ENCODE data around the gene ACVR1. TPM values are rescaled to one million over a fixed set of nuclear protein-coding genes. Genes with fewer than 3 reads are reported as not detected.

The ACVR1 gene
- total and polyA plus RNA-seq, 2 of the 13 experiments (the other 11 are each of a cell fraction or from before 2014, with no cell fraction given), result 2.3 to 5.4 TPM

DNA sequence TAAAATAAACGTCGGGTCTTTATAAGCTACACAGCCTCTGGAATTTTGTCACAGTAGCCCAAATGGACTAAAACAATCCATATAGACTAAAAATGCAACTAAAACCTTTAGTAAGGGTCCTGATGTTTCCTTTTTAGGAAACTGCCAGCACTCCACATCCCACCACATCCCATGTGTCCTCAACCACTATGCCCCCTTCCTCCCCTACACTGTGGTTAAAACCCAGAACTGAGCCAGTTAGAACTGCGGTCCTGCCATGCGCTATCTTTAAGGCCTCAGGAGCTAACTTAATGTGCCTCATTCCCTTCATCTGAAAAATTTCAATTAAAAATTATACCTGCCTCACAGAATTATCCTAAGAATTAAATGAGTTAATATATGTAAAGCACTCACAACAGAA lies 41.1 kb downstream of the ACVR1 start:
- no peak for ATAC-seq
- in situ Hi-C loops (cut with HindIII; ENCODE audit: extremely low pct_ligation_motif_present, low pct_unique_long_range_greater_than_20kb) (no loop called here), intact Hi-C loops (cut with micrococcal nuclease; ENCODE audit: unreplicated experiment) (loop anchor here (5.0 kb wide), 1 partner anchor 53 kb away; no protein-coding TSS in a partner anchor)
- no peak for DNase-seq (ENCODE audit: low spot score)
- BruUV-seq (replicated peaks), result no TSS peak
- no peak overlapping the region for H3K9ac ChIP-seq (ENCODE audit: insufficient read depth, low read depth, low read length)
- ChIA-PET CTCF (ENCODE audit: low intra/inter-chr PET ratio, low total read pairs) (no interaction called here), POLR2A (no interaction called here)
- H3K9me3 ChIP-seq (ENCODE audit: low read length), result no peaks in the 10 kb centered on the region
- no peak for FAIRE-seq
- peaks cover 50% of the 10 kb centered on the region for H3K4me1 ChIP-seq (ENCODE audit: insufficient read depth, low read length)
- H3K36me3 ChIP-seq (replicated peaks in 1 of 2; ENCODE audit: control insufficient read depth in 1 of 2, insufficient read depth in 2 of 2, low read length in 2 of 2), result no peaks in the 10 kb centered on the region
- no peaks in the 10 kb centered on the region for H4K20me1 ChIP-seq (ENCODE audit: insufficient read depth, low read length)
- no peak overlapping the region for H3K4me3 ChIP-seq (replicated peaks in 1 of 3; ENCODE audit: insufficient read depth in 1 of 3, low read depth in 2 of 3, low read length in 3 of 3)
- WGBS (ENCODE audit: low lambda C conversion rate), result 98% methylated on average over 4 of the region's 4 CpGs
- H3K79me2 ChIP-seq (ENCODE audit: insufficient read depth, low read length), result no peaks in the 10 kb centered on the region
- H3K27me3 ChIP-seq (ENCODE audit: control insufficient read depth in 1 of 2, insufficient read depth in 2 of 2, low read length in 2 of 2), result no peaks in the 10 kb centered on the region
- TF ChIP-seq ATF2 (CRISPR knock-in tag; IDR thresholded peaks at IDR 0.05), result no peak
- no peak overlapping the region for H3K4me2 ChIP-seq (ENCODE audit: low read depth, low read length)
- no peak overlapping the region for H2AFZ ChIP-seq (ENCODE audit: low read length)
- H3K27ac ChIP-seq (ENCODE audit: extremely low read length, insufficient read depth, low read length), result no peak overlapping the region

GRCh38 chr2:157833721-157834120 lies 42.4 kb downstream of the ACVR1 start:
- H3K79me2 ChIP-seq (ENCODE audit: insufficient read depth, low read length), result no peaks in the 10 kb centered on the region
- no peak overlapping the region for H3K9ac ChIP-seq (ENCODE audit: insufficient read depth, low read depth, low read length)
- no peak overlapping the region for H2AFZ ChIP-seq (ENCODE audit: low read length)
- CTCF ChIA-PET (ENCODE audit: low intra/inter-chr PET ratio, low total read pairs), result no interaction called here
- FAIRE-seq (no peak), ATAC-seq (no peak), DNase-seq (ENCODE audit: low spot score) (no peak)
- no peaks in the 10 kb centered on the region for H4K20me1 ChIP-seq (ENCODE audit: insufficient read depth, low read length)
- no peak overlapping the region for H3K27ac ChIP-seq (ENCODE audit: extremely low read length, insufficient read depth, low read length)
- intact Hi-C loops (cut with micrococcal nuclease; ENCODE audit: unreplicated experiment) (no loop called here), in situ Hi-C loops (cut with HindIII; ENCODE audit: extremely low pct_ligation_motif_present, low pct_unique_long_range_greater_than_20kb) (no loop called here)
- no TSS peak for BruUV-seq (replicated peaks)
- POLR2A ChIA-PET, result no interaction called here
- 98% methylated on average over 1 of the region's 1 CpG for WGBS (ENCODE audit: low lambda C conversion rate)
- no peak overlapping the region for H3K4me2 ChIP-seq (ENCODE audit: low read depth, low read length)
- no peaks in the 10 kb centered on the region for H3K36me3 ChIP-seq (replicated peaks in 1 of 2; ENCODE audit: control insufficient read depth in 1 of 2, insufficient read depth in 2 of 2, low read length in 2 of 2)
- H3K4me1 ChIP-seq (ENCODE audit: insufficient read depth, low read length), result peaks cover 37% of the 10 kb centered on the region
- TF ChIP-seq ZNF619 (CRISPR knock-in tag; IDR thresholded peaks at IDR 0.05) (no peak), ZNF335 (CRISPR knock-in tag; IDR thresholded peaks at IDR 0.05) (no peak), FOXP1 (IDR thresholded peaks at IDR 0.05) (no peak), FOXP1 (CRISPR knock-in tag; IDR thresholded peaks at IDR 0.05) (no peak), ZMYM2 (CRISPR knock-in tag; IDR thresholded peaks at IDR 0.05) (no peak), KLF6 (CRISPR knock-in tag; IDR thresholded peaks at IDR 0.05) (no peak), ZNF205 (CRISPR knock-in tag; IDR thresholded peaks at IDR 0.05) (no peak), ARHGAP35 (CRISPR knock-in tag; IDR thresholded peaks at IDR 0.05; ENCODE audit: borderline replicate concordance) (no peak), MXD3 (CRISPR knock-in tag; IDR thresholded peaks at IDR 0.05) (no peak), SOX5 (CRISPR knock-in tag; IDR thresholded peaks at IDR 0.05; ENCODE audit: borderline replicate concordance) (no peak)
- TF ChIP-seq, protein P1, sequence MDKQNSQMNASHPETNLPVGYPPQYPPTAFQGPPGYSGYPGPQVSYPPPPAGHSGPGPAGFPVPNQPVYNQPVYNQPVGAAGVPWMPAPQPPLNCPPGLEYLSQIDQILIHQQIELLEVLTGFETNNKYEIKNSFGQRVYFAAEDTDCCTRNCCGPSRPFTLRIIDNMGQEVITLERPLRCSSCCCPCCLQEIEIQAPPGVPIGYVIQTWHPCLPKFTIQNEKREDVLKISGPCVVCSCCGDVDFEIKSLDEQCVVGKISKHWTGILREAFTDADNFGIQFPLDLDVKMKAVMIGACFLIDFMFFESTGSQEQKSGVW (CRISPR knock-in tag; IDR thresholded peaks at IDR 0.05; ENCODE audit: borderline replicate concordance), result no peak
- TF ChIP-seq, protein P2, sequence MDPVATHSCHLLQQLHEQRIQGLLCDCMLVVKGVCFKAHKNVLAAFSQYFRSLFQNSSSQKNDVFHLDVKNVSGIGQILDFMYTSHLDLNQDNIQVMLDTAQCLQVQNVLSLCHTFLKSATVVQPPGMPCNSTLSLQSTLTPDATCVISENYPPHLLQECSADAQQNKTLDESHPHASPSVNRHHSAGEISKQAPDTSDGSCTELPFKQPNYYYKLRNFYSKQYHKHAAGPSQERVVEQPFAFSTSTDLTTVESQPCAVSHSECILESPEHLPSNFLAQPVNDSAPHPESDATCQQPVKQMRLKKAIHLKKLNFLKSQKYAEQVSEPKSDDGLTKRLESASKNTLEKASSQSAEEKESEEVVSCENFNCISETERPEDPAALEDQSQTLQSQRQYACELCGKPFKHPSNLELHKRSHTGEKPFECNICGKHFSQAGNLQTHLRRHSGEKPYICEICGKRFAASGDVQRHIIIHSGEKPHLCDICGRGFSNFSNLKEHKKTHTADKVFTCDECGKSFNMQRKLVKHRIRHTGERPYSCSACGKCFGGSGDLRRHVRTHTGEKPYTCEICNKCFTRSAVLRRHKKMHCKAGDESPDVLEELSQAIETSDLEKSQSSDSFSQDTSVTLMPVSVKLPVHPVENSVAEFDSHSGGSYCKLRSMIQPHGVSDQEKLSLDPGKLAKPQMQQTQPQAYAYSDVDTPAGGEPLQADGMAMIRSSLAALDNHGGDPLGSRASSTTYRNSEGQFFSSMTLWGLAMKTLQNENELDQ (CRISPR knock-in tag; IDR thresholded peaks at IDR 0.05; ENCODE audit: borderline replicate concordance), result no peak
- no peaks in the 10 kb centered on the region for H3K9me3 ChIP-seq (ENCODE audit: low read length)
- no peaks in the 10 kb centered on the region for H3K27me3 ChIP-seq (ENCODE audit: control insufficient read depth in 1 of 2, insufficient read depth in 2 of 2, low read length in 2 of 2)
- H3K4me3 ChIP-seq (replicated peaks in 1 of 3; ENCODE audit: insufficient read depth in 1 of 3, low read depth in 2 of 3, low read length in 3 of 3), result no peak overlapping the region
